H9 (cell line): ENCODE results near the gene MCM3. TPM values are rescaled to one million over a fixed set of nuclear protein-coding genes. Genes with fewer than 3 reads are reported as not detected.

Experiments used
- DNase-seq: peaks from one replicate; pipeline ENCODE4 v3.0.0-alpha.2; 2017
- H2AFZ ChIP-seq: one replicate; pipeline ENCODE4 v1.6.1; 2013; ENCODE audit warnings: mild to moderate bottlenecking, low read length, control low read depth, moderate library complexity
- H2AK5ac ChIP-seq: 2 replicates; pipeline ENCODE4 v1.6.1; 2013; ENCODE audit warnings: low read length, control low read depth, mixed read lengths; ENCODE audit not compliant: insufficient read length
- H2BK120ac ChIP-seq: one replicate; pipeline ENCODE4 v1.6.1; 2013; ENCODE audit warnings: low read depth, mild to moderate bottlenecking, low read length, control low read depth, inconsistent platforms; ENCODE audit not compliant: poor library complexity, severe bottlenecking
- H2BK12ac ChIP-seq: 2 replicates; pipeline ENCODE4 v1.6.1; 2013; ENCODE audit warnings: low read length, control low read depth, mixed read lengths, low read depth; ENCODE audit not compliant: insufficient read length
- H2BK15ac ChIP-seq: 2 replicates; pipeline ENCODE4 v1.6.1; 2013; ENCODE audit warnings: low read depth, low read length, control low read depth
- H2BK20ac ChIP-seq: one replicate; pipeline ENCODE4 v1.6.1; 2013; ENCODE audit warnings: low read depth, mild to moderate bottlenecking, low read length, control low read depth, inconsistent platforms; ENCODE audit not compliant: poor library complexity, severe bottlenecking
- H2BK5ac ChIP-seq: 2 replicates; pipeline ENCODE4 v1.6.1; 2013; ENCODE audit warnings: low read length, control low read depth, mixed read lengths; ENCODE audit not compliant: insufficient read length
- H3K14ac ChIP-seq: 2 replicates; pipeline ENCODE4 v1.6.1; 2013; ENCODE audit warnings: low read length, control low read depth; ENCODE audit not compliant: insufficient read depth
- H3K18ac ChIP-seq: 2 replicates; pipeline ENCODE4 v1.6.1; 2013; ENCODE audit warnings: low read depth, mild to moderate bottlenecking, mixed read lengths, low read length, control low read depth; ENCODE audit not compliant: insufficient read length
- H3K23ac ChIP-seq: 2 replicates; pipeline ENCODE4 v1.6.1; 2013; ENCODE audit warnings: low read length, control low read depth, mixed read lengths, low read depth; ENCODE audit not compliant: insufficient read length
- H3K23me2 ChIP-seq: 2 replicates; pipeline ENCODE4 v1.6.1; 2013; ENCODE audit warnings: low read depth, mild to moderate bottlenecking, mixed read lengths, low read length, control low read depth; ENCODE audit not compliant: insufficient read length, poor library complexity, severe bottlenecking
- H3K27ac ChIP-seq: 2 replicates; pipeline ENCODE4 v1.5.1; 2013; ENCODE audit warnings: low read length, control low read depth, mixed read lengths, low read depth; ENCODE audit not compliant: insufficient read length
- H3K27me3 ChIP-seq: 2 replicates; pipeline ENCODE4 v1.6.1; 2013; ENCODE audit warnings: low read length, control low read depth, inconsistent platforms; ENCODE audit not compliant: insufficient read depth
- H3K4ac ChIP-seq: 2 replicates; pipeline ENCODE4 v1.6.1; 2013; ENCODE audit warnings: low read depth, mild to moderate bottlenecking, control low read depth, inconsistent platforms, low read length, moderate library complexity
- H3K4me1 ChIP-seq: 2 replicates; pipeline ENCODE4 v1.6.1; 2013; ENCODE audit warnings: low read length, control low read depth, inconsistent platforms; ENCODE audit not compliant: insufficient read depth
- H3K4me2 ChIP-seq: 2 replicates; pipeline ENCODE4 v1.6.1; 2013; ENCODE audit warnings: low read length, control low read depth, mixed read lengths; ENCODE audit not compliant: insufficient read length, insufficient read depth
- H3K56ac ChIP-seq: 2 replicates; pipeline ENCODE4 v1.6.1; 2013; ENCODE audit warnings: low read depth, mild to moderate bottlenecking, mixed read lengths, low read length, control low read depth; ENCODE audit not compliant: insufficient read length
- H3K79me1 ChIP-seq: 2 replicates; pipeline ENCODE4 v1.6.1; 2013; ENCODE audit warnings: low read depth, mild to moderate bottlenecking, moderate library complexity, low read length, control low read depth, inconsistent platforms; ENCODE audit not compliant: insufficient read depth, poor library complexity, severe bottlenecking
- H3K79me2 ChIP-seq: 2 replicates; pipeline ENCODE4 v1.6.1; 2013; ENCODE audit warnings: low read length, control low read depth, inconsistent platforms; ENCODE audit not compliant: insufficient read depth
- H3K9ac ChIP-seq: 2 replicates; pipeline ENCODE4 v1.6.1; 2013; ENCODE audit warnings: low read length, control low read depth, mixed read lengths; ENCODE audit not compliant: insufficient read length; ENCODE audit errors: extremely low read depth
- H3K9me3 ChIP-seq: one replicate; pipeline ENCODE4 v1.6.1; 2013; ENCODE audit warnings: low read depth, low read length, inconsistent platforms; ENCODE audit not compliant: control insufficient read depth
- H3T11ph ChIP-seq: one replicate; pipeline ENCODE4 v1.6.1; 2013; ENCODE audit warnings: mild to moderate bottlenecking, low read length, control low read depth, inconsistent platforms
- H4K20me1 ChIP-seq: one replicate; pipeline ENCODE4 v1.6.1; 2013; ENCODE audit not compliant: control insufficient read depth, insufficient read length, insufficient read depth
- H4K5ac ChIP-seq: 2 replicates; pipeline ENCODE4 v1.6.1; 2013; ENCODE audit warnings: low read depth, mild to moderate bottlenecking, mixed read lengths, low read length, control low read depth; ENCODE audit not compliant: insufficient read length
- H4K8ac ChIP-seq: replicated peaks from 2 replicates; pipeline ENCODE4 v1.6.1; 2013; ENCODE audit warnings: low read length, control low read depth, mixed read lengths, low read depth; ENCODE audit not compliant: insufficient read length
- H4K91ac ChIP-seq: 2 replicates; pipeline ENCODE4 v1.6.1; 2013; ENCODE audit warnings: low read depth, mild to moderate bottlenecking, moderate library complexity, mixed read lengths, low read length, control low read depth; ENCODE audit not compliant: insufficient read length
- H3K27ac Mint-ChIP-seq, 3 experiments: 2 replicates in 2 of 3; 3 replicates in 1 of 3; pipeline ENCODE4 v1.8.0; 2020 to 2021; ENCODE audit warnings: mixed read lengths in 3 of 3, mild to moderate bottlenecking in 1 of 3, moderate library complexity in 1 of 3
- H3K27me3 Mint-ChIP-seq: 2 replicates; pipeline ENCODE4 v1.8.0; 2021; ENCODE audit warnings: low read depth, mild to moderate bottlenecking, moderate library complexity, mixed read lengths
- H3K36me3 Mint-ChIP-seq, 3 experiments: 2 replicates in 2 of 3; 3 replicates in 1 of 3; pipeline ENCODE4 v1.8.0; 2020 to 2021; ENCODE audit warnings: low read depth in 3 of 3, mixed read lengths in 3 of 3; ENCODE audit not compliant: insufficient read depth in 1 of 3
- H3K4me1 Mint-ChIP-seq, 2 experiments: 2 replicates each; pipeline ENCODE4 v1.8.0; 2020; ENCODE audit warnings: mixed read lengths in 2 of 2
- H3K4me3 Mint-ChIP-seq, 2 experiments: 2 replicates in 1 of 2; 3 replicates in 1 of 2; pipeline ENCODE4 v1.8.0; 2020 to 2021; ENCODE audit warnings: mild to moderate bottlenecking in 2 of 2, mixed read lengths in 2 of 2, moderate library complexity in 1 of 2
- H3K9me3 Mint-ChIP-seq, 2 experiments: 2 replicates in 1 of 2; 3 replicates in 1 of 2; pipeline ENCODE4 v1.8.0; 2020; ENCODE audit warnings: mild to moderate bottlenecking in 2 of 2, mixed read lengths in 2 of 2, moderate library complexity in 1 of 2
- WGBS: extraction: QIAGEN DNeasy Blood & Tissue Kit; methylation state at CpG from one replicate; pipeline ENCODE4 v1.1.7; 2013; ENCODE audit warnings: missing lambda C conversion rate, low lambda C conversion rate, mixed read lengths; ENCODE audit not compliant: insufficient read length; ENCODE audit errors: extremely low coverage; 5-methylcytosine and 5-hydroxymethylcytosine counted together
- total RNA-seq: library from RNA; stranded (reverse); gene quantifications from 2 replicates; pipeline ENCODE4 v1.2.1, GENCODE V29; 2021
- TF ChIP-seq, protein P1 (sequence below): fragments of 200-600 bp; sonication (generic); conservative IDR thresholded peaks from 3 replicates; pipeline ENCODE4 v1.8.0; 2021; ENCODE audit warnings: antibody characterized with exemption, mild to moderate bottlenecking

Gene MCM3
- total RNA-seq, 1 experiment from 2014 or later = 252 TPM

DNA sequence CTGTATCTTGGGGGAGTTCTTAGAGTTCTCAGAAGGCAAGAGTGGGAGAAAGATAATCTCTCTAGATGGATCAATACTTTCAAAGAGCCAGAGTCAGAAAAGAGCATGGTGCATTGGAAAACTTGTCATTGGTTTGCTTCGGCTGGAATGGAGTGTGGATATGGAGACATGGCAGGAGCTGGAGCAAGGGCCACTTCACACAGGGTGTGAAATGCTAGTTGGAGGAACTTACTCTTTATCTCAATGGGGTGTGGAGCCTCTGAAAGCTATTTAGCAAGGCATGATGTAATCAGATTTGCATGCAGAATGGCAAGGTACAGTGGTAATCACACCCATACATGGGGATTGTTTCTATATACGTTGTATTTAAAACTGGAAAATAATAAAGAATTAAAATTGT is 45.9 kb upstream of the MCM3 start:
- Histone ChIP-seq H2BK12ac (no peak overlapping the region), H3K9me3 (no peaks in the 10 kb centered on the region), H2BK120ac (no peak overlapping the region), H2BK5ac (no peak overlapping the region), H4K20me1 (no peaks in the 10 kb centered on the region), H3K27ac (no peak overlapping the region), H3K4me2 (no peak overlapping the region), H4K8ac (no peak overlapping the region), H4K5ac (no peak overlapping the region), H2AK5ac (no peak overlapping the region), H3T11ph (no peak overlapping the region), H2BK15ac (no peak overlapping the region), H3K56ac (no peak overlapping the region), H3K79me2 (no peaks in the 10 kb centered on the region), H4K91ac (no peak overlapping the region), H3K18ac (no peak overlapping the region), H2AFZ (no peak overlapping the region), H3K79me1 (no peaks in the 10 kb centered on the region), H3K27me3 (no peaks in the 10 kb centered on the region), H3K23me2 (no peaks in the 10 kb centered on the region), H3K4ac (no peak overlapping the region), H2BK20ac (no peak overlapping the region), H3K14ac (no peak overlapping the region), H3K9ac (no peak overlapping the region), H3K23ac (no peak overlapping the region), H3K4me1 (peaks cover 7% of the 10 kb centered on the region)
- H3K36me3 Mint-ChIP-seq = peaks cover 0 to 1% (median 0%) of the 10 kb centered on the region in 3 experiments; a peak in 1 of 7 replicates
- no peak overlapping the region; a peak in 1 of 7 replicates for H3K27ac Mint-ChIP-seq
- TF ChIP-seq, protein P1, sequence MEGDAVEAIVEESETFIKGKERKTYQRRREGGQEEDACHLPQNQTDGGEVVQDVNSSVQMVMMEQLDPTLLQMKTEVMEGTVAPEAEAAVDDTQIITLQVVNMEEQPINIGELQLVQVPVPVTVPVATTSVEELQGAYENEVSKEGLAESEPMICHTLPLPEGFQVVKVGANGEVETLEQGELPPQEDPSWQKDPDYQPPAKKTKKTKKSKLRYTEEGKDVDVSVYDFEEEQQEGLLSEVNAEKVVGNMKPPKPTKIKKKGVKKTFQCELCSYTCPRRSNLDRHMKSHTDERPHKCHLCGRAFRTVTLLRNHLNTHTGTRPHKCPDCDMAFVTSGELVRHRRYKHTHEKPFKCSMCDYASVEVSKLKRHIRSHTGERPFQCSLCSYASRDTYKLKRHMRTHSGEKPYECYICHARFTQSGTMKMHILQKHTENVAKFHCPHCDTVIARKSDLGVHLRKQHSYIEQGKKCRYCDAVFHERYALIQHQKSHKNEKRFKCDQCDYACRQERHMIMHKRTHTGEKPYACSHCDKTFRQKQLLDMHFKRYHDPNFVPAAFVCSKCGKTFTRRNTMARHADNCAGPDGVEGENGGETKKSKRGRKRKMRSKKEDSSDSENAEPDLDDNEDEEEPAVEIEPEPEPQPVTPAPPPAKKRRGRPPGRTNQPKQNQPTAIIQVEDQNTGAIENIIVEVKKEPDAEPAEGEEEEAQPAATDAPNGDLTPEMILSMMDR = no peak
- no peaks in the 10 kb centered on the region; a peak in 1 of 5 replicates for H3K9me3 Mint-ChIP-seq
- whole genome bisulfite sequencing = no CpG with 5 or more reads among the region's 2 CpGs
- H3K4me1 Mint-ChIP-seq = peaks cover 24 to 35% of the 10 kb centered on the region in 2 experiments
- no peak for DNase-seq
- H3K4me3 Mint-ChIP-seq = no peak overlapping the region
- H3K27me3 Mint-ChIP-seq = peaks cover 10% of the 10 kb centered on the region
